ENCODE data around the gene STK16. TPM values are rescaled to one million over a fixed set of nuclear protein-coding genes. Genes with fewer than 3 reads are reported as not detected.

The STK16 gene
- total and polyA plus RNA-seq, 2 of the 13 experiments (the other 11 are each of a cell fraction or from before 2014, with no cell fraction given), result 28.0 to 50.9 TPM

- 0 out of 4 replicates have a peak, but pooled peaks of 1 of the 2 experiments have one; percentile 34 for TF ChIP-seq NR2F1 (CRISPR knock-in tag; IDR thresholded peaks at IDR 0.05)
- no peak for TF ChIP-seq ZSCAN29 (CRISPR knock-in tag; conservative IDR thresholded peaks at IDR 0.05)
- no peak; the same call in 1 of the 2 replicates for TF ChIP-seq AHR (CRISPR knock-in tag; IDR thresholded peaks at IDR 0.05)
- TF ChIP-seq ZNF256 (CRISPR knock-in tag; conservative IDR thresholded peaks at IDR 0.05), result no peak
- TF ChIP-seq ZNF317 (CRISPR knock-in tag; IDR thresholded peaks at IDR 0.05), result peak; percentile 22; the same call in 1 of the 2 replicates
- TF ChIP-seq LCORL (IDR thresholded peaks at IDR 0.05), result no peak
- no peak; the same call in 1 of the 2 replicates for TF ChIP-seq LCORL (CRISPR knock-in tag; IDR thresholded peaks at IDR 0.05)
- TF ChIP-seq MIXL1 (CRISPR knock-in tag; IDR thresholded peaks at IDR 0.05), result no peak
- no peak; the same call in 1 of the 2 replicates for TF ChIP-seq CREM (IDR thresholded peaks at IDR 0.05)
- no peak for TF ChIP-seq CREM (CRISPR knock-in tag; IDR thresholded peaks at IDR 0.05)
- TF ChIP-seq FOXA3 (CRISPR knock-in tag; IDR thresholded peaks at IDR 0.05), result 0 out of 2 replicates have a peak, but pooled peaks have one; percentile 11
- no peak for TF ChIP-seq EZH2 (conservative IDR thresholded peaks at IDR 0.05; ENCODE audit: low read depth, low read length)
- peak; percentile 71; the same call in 1 of the 2 replicates for TF ChIP-seq ZNF136 (CRISPR knock-in tag; IDR thresholded peaks at IDR 0.05; ENCODE audit: low read depth)
- no peak for TF ChIP-seq ATF6 (CRISPR knock-in tag; conservative IDR thresholded peaks at IDR 0.05)
- TF ChIP-seq SALL1 (CRISPR knock-in tag; IDR thresholded peaks at IDR 0.05), result peak; percentile 49
- TF ChIP-seq ZNF761 (CRISPR knock-in tag; conservative IDR thresholded peaks at IDR 0.05), result no peak; the same call in 1 of the 2 replicates
- TF ChIP-seq ZNF788 (CRISPR knock-in tag; IDR thresholded peaks at IDR 0.05; ENCODE audit: borderline replicate concordance), result peak; percentile 65
- TF ChIP-seq, protein P1, sequence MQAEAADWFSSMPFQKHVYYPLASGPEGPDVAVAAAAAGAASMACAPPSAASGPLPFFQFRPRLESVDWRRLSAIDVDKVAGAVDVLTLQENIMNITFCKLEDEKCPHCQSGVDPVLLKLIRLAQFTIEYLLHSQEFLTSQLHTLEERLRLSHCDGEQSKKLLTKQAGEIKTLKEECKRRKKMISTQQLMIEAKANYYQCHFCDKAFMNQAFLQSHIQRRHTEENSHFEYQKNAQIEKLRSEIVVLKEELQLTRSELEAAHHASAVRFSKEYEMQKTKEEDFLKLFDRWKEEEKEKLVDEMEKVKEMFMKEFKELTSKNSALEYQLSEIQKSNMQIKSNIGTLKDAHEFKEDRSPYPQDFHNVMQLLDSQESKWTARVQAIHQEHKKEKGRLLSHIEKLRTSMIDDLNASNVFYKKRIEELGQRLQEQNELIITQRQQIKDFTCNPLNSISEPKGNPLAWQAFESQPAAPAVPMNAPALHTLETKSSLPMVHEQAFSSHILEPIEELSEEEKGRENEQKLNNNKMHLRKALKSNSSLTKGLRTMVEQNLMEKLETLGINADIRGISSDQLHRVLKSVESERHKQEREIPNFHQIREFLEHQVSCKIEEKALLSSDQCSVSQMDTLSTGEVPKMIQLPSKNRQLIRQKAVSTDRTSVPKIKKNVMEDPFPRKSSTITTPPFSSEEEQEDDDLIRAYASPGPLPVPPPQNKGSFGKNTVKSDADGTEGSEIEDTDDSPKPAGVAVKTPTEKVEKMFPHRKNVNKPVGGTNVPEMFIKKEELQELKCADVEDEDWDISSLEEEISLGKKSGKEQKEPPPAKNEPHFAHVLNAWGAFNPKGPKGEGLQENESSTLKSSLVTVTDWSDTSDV (CRISPR knock-in tag; IDR thresholded peaks at IDR 0.05), result no peak
- TF ChIP-seq ZNF235 (CRISPR knock-in tag; IDR thresholded peaks at IDR 0.05; ENCODE audit: borderline replicate concordance), result no peak
- no peak for TF ChIP-seq ELF4 (CRISPR knock-in tag; IDR thresholded peaks at IDR 0.05; ENCODE audit: borderline replicate concordance)
- TF ChIP-seq TARDBP (CRISPR knock-in tag; IDR thresholded peaks at IDR 0.05), result no peak
- no peak for TF ChIP-seq POGZ (CRISPR knock-in tag; IDR thresholded peaks at IDR 0.05)
- TF ChIP-seq ZNF138 (CRISPR knock-in tag; IDR thresholded peaks at IDR 0.05; ENCODE audit: low read depth), result no peak
- peak; percentile 69; the same call in 1 of the 2 replicates for TF ChIP-seq ZNF598 (CRISPR knock-in tag; IDR thresholded peaks at IDR 0.05; ENCODE audit: borderline replicate concordance)
- TF ChIP-seq SKI (IDR thresholded peaks at IDR 0.05; ENCODE audit: partially characterized antibody), result no peak
- TF ChIP-seq, protein P2, sequence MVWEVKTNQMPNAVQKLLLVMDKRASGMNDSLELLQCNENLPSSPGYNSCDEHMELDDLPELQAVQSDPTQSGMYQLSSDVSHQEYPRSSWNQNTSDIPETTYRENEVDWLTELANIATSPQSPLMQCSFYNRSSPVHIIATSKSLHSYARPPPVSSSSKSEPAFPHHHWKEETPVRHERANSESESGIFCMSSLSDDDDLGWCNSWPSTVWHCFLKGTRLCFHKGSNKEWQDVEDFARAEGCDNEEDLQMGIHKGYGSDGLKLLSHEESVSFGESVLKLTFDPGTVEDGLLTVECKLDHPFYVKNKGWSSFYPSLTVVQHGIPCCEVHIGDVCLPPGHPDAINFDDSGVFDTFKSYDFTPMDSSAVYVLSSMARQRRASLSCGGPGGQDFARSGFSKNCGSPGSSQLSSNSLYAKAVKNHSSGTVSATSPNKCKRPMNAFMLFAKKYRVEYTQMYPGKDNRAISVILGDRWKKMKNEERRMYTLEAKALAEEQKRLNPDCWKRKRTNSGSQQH (CRISPR knock-in tag; IDR thresholded peaks at IDR 0.05; ENCODE audit: low read depth), result no peak; the same call in 1 of the 2 replicates
Observed at GRCh38 chr2:219207134-219207883, 38.0 kb upstream of the STK16 start (continued).
